Liver (tissue), 9 donors: Measurements from ENCODE around the gene FARP1. TPM values are rescaled to one million over a fixed set of nuclear protein-coding genes. Genes with fewer than 3 reads are reported as not detected.

Source experiments
- DNase-seq: peaks from one replicate; pipeline ENCODE4 v3.0.0-alpha.2; 2017; ENCODE audit warnings: low spot score
- H3K27ac ChIP-seq, 2 donors: one replicate each; pipeline ENCODE4 v1.7.0; 2013; ENCODE audit warnings: inconsistent platforms in 2 of 2, low read length in 2 of 2, control low read depth in 1 of 2, low read depth in 1 of 2, mild to moderate bottlenecking in 1 of 2
- H3K27me3 ChIP-seq, 4 donors: one replicate each; pipeline versions ENCODE4 v1.6.1 to v1.7.0; 2013; ENCODE audit warnings: low read length in 3 of 4, inconsistent platforms in 1 of 4, mild to moderate bottlenecking in 1 of 4, moderate library complexity in 1 of 4; ENCODE audit not compliant: control insufficient read depth in 4 of 4, insufficient read depth in 4 of 4
- H3K36me3 ChIP-seq, 4 donors: one replicate each; pipeline versions ENCODE4 v1.6.1 to v1.7.0; 2013; ENCODE audit warnings: low read length in 3 of 4, mild to moderate bottlenecking in 3 of 4, low read depth in 1 of 4, moderate library complexity in 1 of 4; ENCODE audit not compliant: control insufficient read depth in 4 of 4, insufficient read depth in 3 of 4
- H3K4me1 ChIP-seq, 4 donors: one replicate each; pipeline versions ENCODE4 v1.6.1 to v1.7.0; 2013; ENCODE audit warnings: low read length in 3 of 4, mild to moderate bottlenecking in 3 of 4, moderate library complexity in 1 of 4; ENCODE audit not compliant: control insufficient read depth in 4 of 4, insufficient read depth in 4 of 4
- H3K4me3 ChIP-seq, 3 donors: one replicate each; pipeline versions ENCODE4 v1.6.1 to v1.7.0; 2013; ENCODE audit warnings: low read length in 3 of 3, control low read depth in 1 of 3, low read depth in 1 of 3, mild to moderate bottlenecking in 1 of 3
- H3K9ac ChIP-seq, 2 donors: one replicate each; pipeline ENCODE4 v1.7.0; 2013; ENCODE audit warnings: low read length in 2 of 2, mild to moderate bottlenecking in 2 of 2, moderate library complexity in 2 of 2, control low read depth in 1 of 2, low read depth in 1 of 2
- H3K9me3 ChIP-seq, 4 donors: one replicate each; pipeline versions ENCODE4 v1.6.1 to v1.7.0; 2013; ENCODE audit warnings: low read length in 3 of 4; ENCODE audit not compliant: control insufficient read depth in 4 of 4
- EGR1 ChIP-seq, 2 donors: IDR thresholded peaks; 2 replicates each; pipeline ENCODE4 v1.6.1; 2016 to 2018; ENCODE audit warnings: antibody characterized with exemption in 2 of 2, low read depth in 2 of 2
- HNF4A ChIP-seq, 2 donors: conservative IDR thresholded peaks; 2 replicates each; pipeline ENCODE4 v1.6.1; 2016; ENCODE audit warnings: antibody characterized with exemption in 2 of 2, mild to moderate bottlenecking in 2 of 2
- HNF4G ChIP-seq: IDR thresholded peaks from 2 replicates; pipeline ENCODE4 v1.6.1; 2016; ENCODE audit warnings: antibody characterized with exemption
- NR2F2 ChIP-seq: IDR thresholded peaks from 2 replicates; pipeline ENCODE4 v1.6.1; 2016; ENCODE audit warnings: antibody characterized with exemption
- RAD21 ChIP-seq, 2 donors: IDR thresholded peaks; 2 replicates each; pipeline ENCODE4 v1.6.1; 2016; ENCODE audit warnings: antibody characterized with exemption in 2 of 2, mild to moderate bottlenecking in 2 of 2
- SP1 ChIP-seq: IDR thresholded peaks from 2 replicates; pipeline ENCODE4 v1.6.1; 2018; ENCODE audit warnings: antibody characterized with exemption, mild to moderate bottlenecking
- YY1 ChIP-seq: IDR thresholded peaks from 2 replicates; pipeline ENCODE4 v1.6.1; 2016; ENCODE audit warnings: antibody characterized with exemption, mild to moderate bottlenecking
- WGBS: extraction: QIAGEN DNeasy Blood & Tissue Kit; methylation state at CpG from one replicate; pipeline ENCODE4 v1.1.7; 2013; 5-methylcytosine and 5-hydroxymethylcytosine counted together
- polyA plus RNA-seq, 2 donors: library from polyadenylated mRNA; stranded (reverse) in 1 of 2; unstranded in 1 of 2; fragments of 200-250 nt in 1 of 2; fragments of >200 nt in 1 of 2; fragmentation: Nextera tagmentation in 1 of 2; extraction: Ambion mirVana in 1 of 2; gene quantifications; one replicate each; pipeline versions ENCODE4 v1.2.1 to v1.2.3, GENCODE V29; 2013 to 2015
- total RNA-seq, 2 donors: library from RNA; depleted of rRNA; stranded (reverse); fragments of >200 nt; gene quantifications; one replicate each; pipeline ENCODE4 v1.2.3, GENCODE V29; 2014
- TF ChIP-seq, protein P1 (sequence below): IDR thresholded peaks from 2 replicates; pipeline ENCODE4 v1.6.1; 2016; ENCODE audit warnings: antibody characterized with exemption, mild to moderate bottlenecking
- TF ChIP-seq, protein P2 (sequence below): fragments of 150-350 bp; IDR thresholded peaks from 2 replicates; pipeline ENCODE4 v1.5.1; 2017; ENCODE audit warnings: improper control_type of control experiment, low read depth, low read length; ENCODE audit not compliant: missing input control
- TF ChIP-seq, protein P3 (sequence below): IDR thresholded peaks from 2 replicates; pipeline ENCODE4 v1.6.1; 2016; ENCODE audit warnings: antibody characterized with exemption
- donor health status: healthy.
- donor health status: healthy.
- donor health status: healthy.
- donor health status: healthy.
- donor health status: healthy.

FARP1 gene
- total and polyA plus RNA-seq, 4 donors: 28.4 to 62.6 (median 39.8) TPM

DNA sequence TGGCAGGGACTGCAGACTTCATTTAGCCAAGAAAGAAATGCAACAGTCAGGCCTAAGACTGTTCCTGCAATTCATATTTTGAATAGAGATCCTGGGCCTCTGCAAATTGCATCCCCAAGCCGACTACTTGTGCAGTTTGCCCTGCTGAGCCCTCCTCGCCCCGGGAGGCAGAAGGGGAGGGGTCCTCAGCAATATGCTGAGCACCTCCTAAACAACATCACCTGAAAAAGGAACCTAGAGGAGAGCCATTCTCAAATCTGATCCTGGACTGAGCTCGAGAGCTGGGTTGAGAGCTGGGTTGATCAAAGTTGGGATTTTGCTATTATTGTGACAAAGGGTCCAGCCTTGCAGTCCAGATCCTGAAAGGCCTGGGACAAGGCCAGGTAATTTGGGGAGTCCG lies 304.2 kb downstream of the FARP1 start:
- no peak overlapping the region for H3K4me3 ChIP-seq
- TF ChIP-seq, protein P1, sequence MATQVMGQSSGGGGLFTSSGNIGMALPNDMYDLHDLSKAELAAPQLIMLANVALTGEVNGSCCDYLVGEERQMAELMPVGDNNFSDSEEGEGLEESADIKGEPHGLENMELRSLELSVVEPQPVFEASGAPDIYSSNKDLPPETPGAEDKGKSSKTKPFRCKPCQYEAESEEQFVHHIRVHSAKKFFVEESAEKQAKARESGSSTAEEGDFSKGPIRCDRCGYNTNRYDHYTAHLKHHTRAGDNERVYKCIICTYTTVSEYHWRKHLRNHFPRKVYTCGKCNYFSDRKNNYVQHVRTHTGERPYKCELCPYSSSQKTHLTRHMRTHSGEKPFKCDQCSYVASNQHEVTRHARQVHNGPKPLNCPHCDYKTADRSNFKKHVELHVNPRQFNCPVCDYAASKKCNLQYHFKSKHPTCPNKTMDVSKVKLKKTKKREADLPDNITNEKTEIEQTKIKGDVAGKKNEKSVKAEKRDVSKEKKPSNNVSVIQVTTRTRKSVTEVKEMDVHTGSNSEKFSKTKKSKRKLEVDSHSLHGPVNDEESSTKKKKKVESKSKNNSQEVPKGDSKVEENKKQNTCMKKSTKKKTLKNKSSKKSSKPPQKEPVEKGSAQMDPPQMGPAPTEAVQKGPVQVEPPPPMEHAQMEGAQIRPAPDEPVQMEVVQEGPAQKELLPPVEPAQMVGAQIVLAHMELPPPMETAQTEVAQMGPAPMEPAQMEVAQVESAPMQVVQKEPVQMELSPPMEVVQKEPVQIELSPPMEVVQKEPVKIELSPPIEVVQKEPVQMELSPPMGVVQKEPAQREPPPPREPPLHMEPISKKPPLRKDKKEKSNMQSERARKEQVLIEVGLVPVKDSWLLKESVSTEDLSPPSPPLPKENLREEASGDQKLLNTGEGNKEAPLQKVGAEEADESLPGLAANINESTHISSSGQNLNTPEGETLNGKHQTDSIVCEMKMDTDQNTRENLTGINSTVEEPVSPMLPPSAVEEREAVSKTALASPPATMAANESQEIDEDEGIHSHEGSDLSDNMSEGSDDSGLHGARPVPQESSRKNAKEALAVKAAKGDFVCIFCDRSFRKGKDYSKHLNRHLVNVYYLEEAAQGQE: no peak
- H3K27ac ChIP-seq: no peak overlapping the region
- H3K36me3 ChIP-seq: peaks cover 3 to 49% (median 24%) of the 10 kb centered on the region in 4 donors
- H3K9me3 ChIP-seq: no peaks in the 10 kb centered on the region
- H3K27me3 ChIP-seq: no peaks in the 10 kb centered on the region
- peaks cover 0 to 8% (median 0%) of the 10 kb centered on the region in 4 donors for H3K4me1 ChIP-seq
- no peak for DNase-seq
- 97% methylated on average over 5 of the region's 5 CpGs for WGBS
- no peak overlapping the region for H3K9ac ChIP-seq

DNA sequence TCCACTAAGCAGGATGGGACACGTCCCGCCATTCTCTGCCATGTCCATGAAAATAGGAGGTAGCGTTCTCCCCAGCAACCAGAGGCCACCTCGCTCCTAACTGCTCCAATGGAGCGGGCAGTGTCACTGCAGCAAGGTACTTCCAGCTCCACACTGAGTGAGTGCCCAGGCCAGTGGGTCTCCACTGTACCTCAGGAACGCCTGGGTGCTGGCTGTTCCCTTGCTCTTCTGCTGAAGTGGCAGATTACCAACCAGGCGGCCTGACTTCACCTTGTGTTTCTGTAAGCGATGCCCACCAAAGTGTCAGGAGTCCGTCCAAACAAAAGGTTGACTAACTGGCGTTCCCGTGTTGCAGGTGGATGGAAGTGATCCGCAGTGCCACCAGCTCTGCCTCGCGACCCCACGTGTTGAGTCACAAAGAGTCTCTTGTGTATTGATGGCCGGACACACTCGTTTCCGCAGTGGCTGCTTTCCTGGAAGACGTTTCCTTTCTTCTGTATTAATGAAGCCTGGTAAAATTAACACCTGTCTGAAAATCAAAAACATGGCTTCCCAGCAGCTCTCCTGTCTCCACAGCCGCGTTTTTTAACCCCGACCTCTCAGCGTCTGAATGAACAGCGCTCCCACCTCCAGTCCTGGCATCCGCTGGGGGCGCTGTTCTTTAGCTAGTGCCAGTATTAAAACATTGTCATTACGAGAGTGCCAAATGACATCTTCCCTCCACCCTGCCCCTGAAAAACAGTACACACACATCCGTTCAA lies 305.2 kb downstream of the FARP1 start:
- no peak overlapping the region for H3K9ac ChIP-seq
- no peak overlapping the region for H3K27ac ChIP-seq
- H3K4me1 ChIP-seq: peaks cover 0 to 8% (median 0%) of the 10 kb centered on the region in 4 donors
- H3K9me3 ChIP-seq: no peaks in the 10 kb centered on the region
- no peak overlapping the region for H3K4me3 ChIP-seq
- H3K36me3 ChIP-seq: peaks cover 3 to 41% (median 30%) of the 10 kb centered on the region in 4 donors
- no peaks in the 10 kb centered on the region for H3K27me3 ChIP-seq
- TF ChIP-seq HNF4G (no peak), RAD21 (IDR thresholded peaks at IDR 0.05) (peak in 1 of 2 donors; percentile 55)
- TF ChIP-seq, protein P2, sequence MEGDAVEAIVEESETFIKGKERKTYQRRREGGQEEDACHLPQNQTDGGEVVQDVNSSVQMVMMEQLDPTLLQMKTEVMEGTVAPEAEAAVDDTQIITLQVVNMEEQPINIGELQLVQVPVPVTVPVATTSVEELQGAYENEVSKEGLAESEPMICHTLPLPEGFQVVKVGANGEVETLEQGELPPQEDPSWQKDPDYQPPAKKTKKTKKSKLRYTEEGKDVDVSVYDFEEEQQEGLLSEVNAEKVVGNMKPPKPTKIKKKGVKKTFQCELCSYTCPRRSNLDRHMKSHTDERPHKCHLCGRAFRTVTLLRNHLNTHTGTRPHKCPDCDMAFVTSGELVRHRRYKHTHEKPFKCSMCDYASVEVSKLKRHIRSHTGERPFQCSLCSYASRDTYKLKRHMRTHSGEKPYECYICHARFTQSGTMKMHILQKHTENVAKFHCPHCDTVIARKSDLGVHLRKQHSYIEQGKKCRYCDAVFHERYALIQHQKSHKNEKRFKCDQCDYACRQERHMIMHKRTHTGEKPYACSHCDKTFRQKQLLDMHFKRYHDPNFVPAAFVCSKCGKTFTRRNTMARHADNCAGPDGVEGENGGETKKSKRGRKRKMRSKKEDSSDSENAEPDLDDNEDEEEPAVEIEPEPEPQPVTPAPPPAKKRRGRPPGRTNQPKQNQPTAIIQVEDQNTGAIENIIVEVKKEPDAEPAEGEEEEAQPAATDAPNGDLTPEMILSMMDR: peak; percentile 25
- DNase-seq: no peak
- WGBS: 84% methylated on average over 28 of the region's 28 CpGs

DNA sequence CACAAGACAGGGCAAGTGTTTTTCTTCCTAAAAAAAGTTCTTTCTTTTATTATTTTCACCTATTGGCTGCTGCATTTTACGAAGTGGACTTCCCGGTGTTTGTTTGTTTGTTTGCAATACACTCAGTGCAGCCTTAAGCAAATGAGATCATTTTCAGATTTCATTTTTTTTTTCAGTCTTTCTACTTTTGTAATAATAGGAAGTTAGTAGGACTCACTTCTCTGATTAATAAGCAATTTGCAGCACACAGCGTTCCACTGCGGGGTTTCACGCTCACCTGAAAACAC lies 305.7 kb downstream of the FARP1 start:
- no peak overlapping the region for H3K4me3 ChIP-seq
- no peaks in the 10 kb centered on the region for H3K27me3 ChIP-seq
- no peak overlapping the region for H3K9ac ChIP-seq
- no peak for DNase-seq
- peaks cover 3 to 39% (median 32%) of the 10 kb centered on the region in 4 donors for H3K36me3 ChIP-seq
- H3K27ac ChIP-seq: no peak overlapping the region
- H3K9me3 ChIP-seq: no peaks in the 10 kb centered on the region
- H3K4me1 ChIP-seq: peaks cover 0 to 8% (median 0%) of the 10 kb centered on the region in 4 donors
- TF ChIP-seq YY1 (no peak), NR2F2 (no peak)
- WGBS: 87% methylated on average over 5 of the region's 5 CpGs

DNA sequence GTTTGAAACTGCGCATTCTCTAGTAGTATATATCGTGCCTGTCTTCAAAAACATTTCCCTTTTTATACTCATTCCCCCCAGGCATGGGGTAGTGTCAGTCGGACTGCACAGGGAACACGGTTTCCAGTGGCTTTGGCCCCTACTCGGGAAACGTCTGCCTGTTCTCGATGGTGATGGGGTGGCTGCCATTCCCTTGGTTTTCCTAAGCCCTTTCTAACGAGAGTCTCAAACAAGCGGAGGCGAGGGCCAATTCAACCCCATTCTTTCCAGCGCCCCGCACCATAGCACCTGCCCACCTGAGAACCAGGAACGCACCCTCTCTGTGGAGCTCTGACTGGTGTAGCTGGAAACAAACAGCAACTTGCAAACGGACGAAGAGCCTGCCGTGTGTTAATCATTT lies 306.4 kb downstream of the FARP1 start:
- Histone ChIP-seq H3K4me1 (peaks cover 0 to 11% (median 3%) of the 10 kb centered on the region in 4 donors), H3K4me3 (no peak overlapping the region), H3K36me3 (peaks cover 3 to 39% (median 32%) of the 10 kb centered on the region in 4 donors), H3K9ac (no peak overlapping the region), H3K27ac (no peak overlapping the region), H3K9me3 (no peaks in the 10 kb centered on the region), H3K27me3 (no peaks in the 10 kb centered on the region)
- TF ChIP-seq HNF4A (conservative IDR thresholded peaks at IDR 0.05): no peak
- no peak for TF ChIP-seq RAD21 (IDR thresholded peaks at IDR 0.05)
- TF ChIP-seq SP1: no peak
- TF ChIP-seq, protein P3, sequence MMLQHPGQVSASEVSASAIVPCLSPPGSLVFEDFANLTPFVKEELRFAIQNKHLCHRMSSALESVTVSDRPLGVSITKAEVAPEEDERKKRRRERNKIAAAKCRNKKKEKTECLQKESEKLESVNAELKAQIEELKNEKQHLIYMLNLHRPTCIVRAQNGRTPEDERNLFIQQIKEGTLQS: no peak
- TF ChIP-seq EGR1 (IDR thresholded peaks at IDR 0.05; ENCODE audit: low read depth in 2 of 2): no peak
- DNase-seq: no peak
- 92% methylated on average over 16 of the region's 16 CpGs for WGBS
